Keratinocyte (primary cell): ENCODE measurements around the gene BCL2L11. TPM values are rescaled to one million over a fixed set of nuclear protein-coding genes. Genes with fewer than 3 reads are reported as not detected.

Experiments used
- DNase-seq: peaks from one replicate; pipeline ENCODE4 v3.0.0-alpha.2; 2011; ENCODE audit warnings: low read depth, missing footprints, low spot score
- FAIRE-seq: peaks from 2 replicates; lab custom pipeline; 2011; peaks lifted over from hg19 to GRCh38; lab: Jason Lieb, UNC
- H2AFZ ChIP-seq: 2 replicates; pipeline ENCODE4 v1.6.0; 2012; ENCODE audit warnings: low read length, control low read depth, inconsistent platforms; ENCODE audit not compliant: control insufficient read depth
- H3K27ac ChIP-seq: 2 replicates; pipeline ENCODE4 v1.5.1; 2011; ENCODE audit warnings: low read length; ENCODE audit not compliant: control insufficient read depth, insufficient read depth
- H3K27me3 ChIP-seq: 3 replicates; pipeline ENCODE4 v1.6.0; 2011; ENCODE audit warnings: low read length; ENCODE audit not compliant: control insufficient read depth, insufficient read depth; ENCODE audit errors: extremely low read depth
- H3K36me3 ChIP-seq, 2 experiments: 2 replicates in 1 of 2; 3 replicates in 1 of 2; pipeline ENCODE4 v1.5.1; 2011; ENCODE audit warnings: low read length in 2 of 2, mild to moderate bottlenecking in 1 of 2; ENCODE audit not compliant: control insufficient read depth in 2 of 2, insufficient read depth in 2 of 2; ENCODE audit errors: extremely low read depth in 1 of 2
- H3K4me1 ChIP-seq: 3 replicates; pipeline ENCODE4 v1.5.1; 2011; ENCODE audit warnings: low read length; ENCODE audit not compliant: control insufficient read depth, insufficient read depth; ENCODE audit errors: extremely low read depth
- H3K4me2 ChIP-seq: 3 replicates; pipeline ENCODE4 v1.6.0; 2011; ENCODE audit warnings: low read depth, low read length; ENCODE audit not compliant: control insufficient read depth, insufficient read depth; ENCODE audit errors: extremely low read depth
- H3K4me3 ChIP-seq, 3 experiments: fragments of 200-600 bp in 1 of 3; sonication (generic) in 1 of 3; 2 replicates in 2 of 3; 3 replicates in 1 of 3; pipeline ENCODE4 v1.5.1; 2011 to 2016; ENCODE audit warnings: low read length in 3 of 3, mild to moderate bottlenecking in 3 of 3, control low read depth in 2 of 3, inconsistent platforms in 1 of 3, low read depth in 1 of 3, mixed read lengths in 1 of 3, mixed run types in 1 of 3, moderate library complexity in 1 of 3; ENCODE audit not compliant: control insufficient read depth in 2 of 3, insufficient read depth in 2 of 3; ENCODE audit errors: extremely low read depth in 1 of 3
- H3K79me2 ChIP-seq: 2 replicates; pipeline ENCODE4 v1.6.0; 2012; ENCODE audit warnings: low read length; ENCODE audit not compliant: control insufficient read depth, insufficient read depth
- H3K9ac ChIP-seq: 3 replicates; pipeline ENCODE4 v1.6.0; 2011; ENCODE audit warnings: low read length; ENCODE audit not compliant: control insufficient read depth, insufficient read depth; ENCODE audit errors: extremely low read depth
- H3K9me1 ChIP-seq: 3 replicates; pipeline ENCODE4 v1.6.0; 2011; ENCODE audit warnings: low read length; ENCODE audit not compliant: control insufficient read depth, insufficient read depth; ENCODE audit errors: extremely low read depth
- H3K9me3 ChIP-seq: 2 replicates; pipeline ENCODE4 v1.5.1; 2012; ENCODE audit warnings: low read depth, low read length; ENCODE audit not compliant: control insufficient read depth
- H4K20me1 ChIP-seq: 3 replicates; pipeline ENCODE4 v1.6.0; 2011; ENCODE audit warnings: low read length; ENCODE audit not compliant: control insufficient read depth, insufficient read depth; ENCODE audit errors: extremely low read depth
- EZH2 ChIP-seq: IDR thresholded peaks from one replicate; pipeline ENCODE4 v1.6.1; 2012; ENCODE audit warnings: inconsistent platforms, mild to moderate bottlenecking, low read length, moderate library complexity
- dilution Hi-C: fragments of 300-500 bp; cut with MboI; formaldehyde crosslinking; loops from one replicate; pipeline ENCODE4 v1.7.0; 2020; ENCODE audit warnings: low sequenced_read_pairs; ENCODE audit not compliant: extremely low pct_ligation_motif_present
- polyA plus RNA-seq, 5 experiments: library from polyadenylated mRNA; depleted of rRNA in 3 of 5; stranded (reverse) in 3 of 5; stranded (forward) in 1 of 5; unstranded in 1 of 5; fragments of >200 nt; gene quantifications; 1 replicate in 1 of 5; 2 replicates in 3 of 5; 3 replicates in 1 of 5; pipeline versions ENCODE4 v1.2.1 to v1.2.3, GENCODE V29; 2011 to 2012; ENCODE audit warnings: missing spikeins in 2 of 5, low read depth in 1 of 5, low replicate concordance in 1 of 5
- TF ChIP-seq, protein P1 (sequence below), 3 experiments: IDR thresholded peaks in 1 of 3; conservative IDR thresholded peaks in 1 of 3; optimal IDR thresholded peaks in 1 of 3; 2 replicates in 2 of 3; 3 replicates in 1 of 3; pipeline versions ENCODE3 to v1.5.1; 2011; ENCODE audit warnings: low read length in 3 of 3, mild to moderate bottlenecking in 3 of 3, moderate library complexity in 2 of 3, control low read depth in 1 of 3, inconsistent platforms in 1 of 3; ENCODE audit not compliant: insufficient read depth in 2 of 3; ENCODE audit errors: extremely low read depth in 1 of 3

BCL2L11 gene
- polyA plus RNA-seq, 1 donor (not counting 4 experiments of a cell fraction or from before 2014, with no cell fraction given): 1.9 TPM

DNA sequence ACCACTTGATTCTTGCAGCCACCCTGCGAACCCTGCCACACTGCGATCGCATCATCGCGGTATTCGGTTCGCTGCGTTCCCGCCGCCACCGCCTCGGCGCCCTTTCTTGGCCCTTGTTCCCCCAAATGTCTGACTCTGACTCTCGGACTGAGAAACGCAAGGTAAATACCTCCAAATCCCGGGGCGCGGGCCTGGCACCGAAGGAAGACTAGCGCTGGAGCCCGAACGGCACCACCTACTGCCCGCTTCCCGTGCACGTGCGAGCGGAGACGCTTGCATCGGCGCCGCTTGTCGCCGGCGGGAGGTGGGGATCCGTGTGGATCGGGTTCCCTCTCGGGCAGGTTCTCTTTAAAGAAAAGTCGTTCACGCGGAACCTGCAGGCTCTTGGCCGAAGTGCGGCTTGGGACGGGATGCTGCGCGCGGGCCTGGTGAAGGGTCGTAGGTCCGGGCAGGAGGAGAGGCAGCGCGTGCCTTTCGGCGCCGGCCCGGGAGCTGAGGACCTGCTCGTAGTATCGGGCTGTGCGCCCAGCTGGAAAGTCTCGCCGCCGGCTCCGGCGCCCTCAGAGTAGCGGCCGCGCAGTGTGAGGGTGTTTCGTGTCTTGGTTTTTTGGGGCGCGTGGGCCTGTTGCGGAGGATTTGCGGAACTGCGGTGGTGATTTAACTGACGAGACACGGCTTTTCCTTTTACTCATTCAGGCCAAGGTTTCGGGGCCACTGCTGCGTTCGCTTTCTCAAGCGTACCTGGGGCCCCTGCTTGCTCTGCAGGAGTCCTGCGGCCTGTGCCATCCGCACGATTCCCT lies 514 bp downstream of the BCL2L11 start:
- FAIRE-seq (no peak), DNase-seq (no peak)
- TF ChIP-seq EZH2: no peak
- peaks cover 0 to 4% of the 10 kb centered on the region in 2 experiments for H3K36me3 ChIP-seq
- peak overlapping the region; percentile 75 for H3K27ac ChIP-seq
- H3K9me1 ChIP-seq: no peaks in the 10 kb centered on the region
- H3K27me3 ChIP-seq: no peaks in the 10 kb centered on the region
- dilution Hi-C loops: no loop called here
- peak overlapping the region; percentile 89 for H3K9ac ChIP-seq
- no peaks in the 10 kb centered on the region for H4K20me1 ChIP-seq
- peaks cover 23% of the 10 kb centered on the region for H3K4me1 ChIP-seq
- H3K4me3 ChIP-seq: peak overlapping the region; percentile 62 to 91 (median 83)
- no peaks in the 10 kb centered on the region for H3K9me3 ChIP-seq
- H3K4me2 ChIP-seq: peak overlapping the region; percentile 92
- H2AFZ ChIP-seq: peak overlapping the region; percentile 83
- peaks cover 13% of the 10 kb centered on the region for H3K79me2 ChIP-seq

DNA sequence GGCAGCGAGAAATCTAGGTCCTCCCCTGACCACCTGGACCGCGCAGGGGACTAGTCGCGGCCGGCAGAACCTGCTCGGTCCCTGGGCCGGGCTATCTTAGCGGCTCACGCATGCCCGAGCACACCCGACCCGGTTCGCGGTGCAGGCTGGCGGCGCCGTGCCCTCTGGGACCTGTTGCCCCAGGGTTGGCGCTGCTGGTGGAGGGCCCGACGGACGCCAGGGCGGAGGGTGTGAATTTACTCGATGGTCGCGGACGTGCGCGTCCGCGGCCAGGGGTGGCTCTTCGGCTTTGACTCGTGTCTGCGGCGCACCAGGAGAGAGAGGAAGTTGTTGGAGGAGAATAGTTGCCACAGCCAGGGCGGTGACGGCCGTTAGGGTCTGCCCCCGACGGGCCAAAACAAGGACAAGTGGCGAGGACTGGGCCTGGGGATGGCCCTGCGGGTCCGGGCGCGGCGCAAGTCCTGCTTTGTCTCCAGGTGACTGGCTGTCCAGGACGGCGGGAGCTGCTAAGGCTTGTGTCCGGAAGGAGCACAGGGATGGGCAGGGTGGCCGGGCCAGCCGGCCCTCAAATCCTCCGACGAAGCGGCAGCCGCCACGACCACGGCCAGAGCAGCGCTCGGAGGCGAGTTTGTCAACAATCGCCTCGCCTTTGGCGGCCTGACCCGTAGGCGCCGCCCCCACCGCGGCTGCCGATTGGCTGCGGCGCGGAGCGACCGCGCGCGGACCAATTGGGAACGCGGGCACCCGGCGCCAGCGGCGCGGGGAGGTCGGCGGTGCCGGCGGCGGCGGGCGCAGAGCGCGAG lies 1.3 kb downstream of the BCL2L11 start:
- peaks cover 13% of the 10 kb centered on the region for H3K79me2 ChIP-seq
- FAIRE-seq (no peak), DNase-seq (no peak)
- peaks cover 0 to 4% of the 10 kb centered on the region in 2 experiments for H3K36me3 ChIP-seq
- peak overlapping the region; percentile 89 for H3K9ac ChIP-seq
- H3K27me3 ChIP-seq: no peaks in the 10 kb centered on the region
- H3K9me1 ChIP-seq: no peaks in the 10 kb centered on the region
- dilution Hi-C loops: no loop called here
- H3K4me3 ChIP-seq: peak overlapping the region; percentile 62 to 91 (median 83)
- H3K9me3 ChIP-seq: no peaks in the 10 kb centered on the region
- H4K20me1 ChIP-seq: no peaks in the 10 kb centered on the region
- peaks cover 23% of the 10 kb centered on the region for H3K4me1 ChIP-seq
- peak overlapping the region; percentile 83 for H2AFZ ChIP-seq
- peak overlapping the region; percentile 92 for H3K4me2 ChIP-seq
- peak overlapping the region; percentile 75 for H3K27ac ChIP-seq
- TF ChIP-seq EZH2: no peak
- TF ChIP-seq, protein P1, sequence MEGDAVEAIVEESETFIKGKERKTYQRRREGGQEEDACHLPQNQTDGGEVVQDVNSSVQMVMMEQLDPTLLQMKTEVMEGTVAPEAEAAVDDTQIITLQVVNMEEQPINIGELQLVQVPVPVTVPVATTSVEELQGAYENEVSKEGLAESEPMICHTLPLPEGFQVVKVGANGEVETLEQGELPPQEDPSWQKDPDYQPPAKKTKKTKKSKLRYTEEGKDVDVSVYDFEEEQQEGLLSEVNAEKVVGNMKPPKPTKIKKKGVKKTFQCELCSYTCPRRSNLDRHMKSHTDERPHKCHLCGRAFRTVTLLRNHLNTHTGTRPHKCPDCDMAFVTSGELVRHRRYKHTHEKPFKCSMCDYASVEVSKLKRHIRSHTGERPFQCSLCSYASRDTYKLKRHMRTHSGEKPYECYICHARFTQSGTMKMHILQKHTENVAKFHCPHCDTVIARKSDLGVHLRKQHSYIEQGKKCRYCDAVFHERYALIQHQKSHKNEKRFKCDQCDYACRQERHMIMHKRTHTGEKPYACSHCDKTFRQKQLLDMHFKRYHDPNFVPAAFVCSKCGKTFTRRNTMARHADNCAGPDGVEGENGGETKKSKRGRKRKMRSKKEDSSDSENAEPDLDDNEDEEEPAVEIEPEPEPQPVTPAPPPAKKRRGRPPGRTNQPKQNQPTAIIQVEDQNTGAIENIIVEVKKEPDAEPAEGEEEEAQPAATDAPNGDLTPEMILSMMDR (optimal IDR thresholded peaks at IDR 0.05 in 1 of 3, IDR thresholded peaks at IDR 0.05 in 1 of 3, conservative IDR thresholded peaks at IDR 0.05 in 1 of 3; ENCODE audit: extremely low read depth in 1 of 3, insufficient read depth in 2 of 3, low read length in 3 of 3): no peak
